Astrocyte (in vitro differentiated cells and primary cell): ENCODE results near the gene LHX2. TPM values are rescaled to one million over a fixed set of nuclear protein-coding genes. Genes with fewer than 3 reads are reported as not detected.

Experiments used
- DNase-seq: peaks from one replicate; pipeline ENCODE4 v3.0.0-alpha.2; 2010; ENCODE audit warnings: low read depth
- FAIRE-seq: peaks from 2 replicates; lab custom pipeline; 2011; peaks lifted over from hg19 to GRCh38; lab: Jason Lieb, UNC
- H2AFZ ChIP-seq: 2 replicates; pipeline ENCODE4 v1.6.0; 2012; ENCODE audit warnings: low read depth, low read length, inconsistent platforms
- H3K27ac ChIP-seq: 2 replicates; pipeline ENCODE4 v1.5.1; 2011; ENCODE audit warnings: low read depth, low read length, inconsistent platforms
- H3K27me3 ChIP-seq: 2 replicates; pipeline ENCODE4 v1.6.0; 2011; ENCODE audit warnings: low read length, inconsistent platforms; ENCODE audit not compliant: insufficient read depth
- H3K36me3 ChIP-seq: 2 replicates; pipeline ENCODE4 v1.5.1; 2011; ENCODE audit warnings: low read length, inconsistent platforms; ENCODE audit not compliant: insufficient read depth
- H3K4me1 ChIP-seq: 2 replicates; pipeline ENCODE4 v1.5.1; 2011; ENCODE audit warnings: low read length, inconsistent platforms; ENCODE audit not compliant: insufficient read depth
- H3K4me2 ChIP-seq: 2 replicates; pipeline ENCODE4 v1.6.0; 2012; ENCODE audit warnings: low read length, inconsistent platforms
- H3K4me3 ChIP-seq: 2 replicates; pipeline ENCODE4 v1.5.1; 2011; ENCODE audit warnings: low read depth, mild to moderate bottlenecking, low read length, inconsistent platforms; ENCODE audit not compliant: insufficient read depth
- H3K79me2 ChIP-seq: 2 replicates; pipeline ENCODE4 v1.6.0; 2012; ENCODE audit warnings: mild to moderate bottlenecking, low read length, inconsistent platforms; ENCODE audit not compliant: insufficient read depth
- H3K9ac ChIP-seq: 2 replicates; pipeline ENCODE4 v1.6.0; 2012; ENCODE audit warnings: mild to moderate bottlenecking, low read length, inconsistent platforms
- H3K9me3 ChIP-seq: 2 replicates; pipeline ENCODE4 v1.5.1; 2012; ENCODE audit warnings: low read depth, mild to moderate bottlenecking, low read length, inconsistent platforms; ENCODE audit not compliant: insufficient read depth
- H4K20me1 ChIP-seq: 2 replicates; pipeline ENCODE4 v1.6.0; 2012; ENCODE audit warnings: low read length, inconsistent platforms; ENCODE audit not compliant: insufficient read depth
- H3K27ac Mint-ChIP-seq: one replicate; pipeline ENCODE4 v1.8.0; 2021; ENCODE audit warnings: mild to moderate bottlenecking, mixed read lengths; ENCODE audit not compliant: unreplicated experiment
- H3K27me3 Mint-ChIP-seq: one replicate; pipeline ENCODE4 v1.8.0; 2021; ENCODE audit warnings: low read depth, mixed read lengths; ENCODE audit not compliant: unreplicated experiment
- H3K36me3 Mint-ChIP-seq: one replicate; pipeline ENCODE4 v1.8.0; 2021; ENCODE audit warnings: low read depth, mixed read lengths; ENCODE audit not compliant: unreplicated experiment
- H3K4me1 Mint-ChIP-seq: one replicate; pipeline ENCODE4 v1.8.0; 2021; ENCODE audit warnings: low read depth, mixed read lengths; ENCODE audit not compliant: unreplicated experiment
- H3K4me3 Mint-ChIP-seq: one replicate; pipeline ENCODE4 v1.8.0; 2021; ENCODE audit warnings: mild to moderate bottlenecking, moderate library complexity, mixed read lengths; ENCODE audit not compliant: unreplicated experiment
- H3K9me3 Mint-ChIP-seq: one replicate; pipeline ENCODE4 v1.8.0; 2021; ENCODE audit warnings: mild to moderate bottlenecking, mixed read lengths; ENCODE audit not compliant: unreplicated experiment
- EZH2 ChIP-seq: IDR thresholded peaks from 2 replicates; pipeline ENCODE4 v1.6.1; 2012; ENCODE audit warnings: mild to moderate bottlenecking, low read length, inconsistent platforms; ENCODE audit not compliant: insufficient read depth
- total RNA-seq: library from RNA; stranded (reverse); gene quantifications from 2 replicates; pipeline ENCODE4 v1.2.1, GENCODE V29; 2021
- TF ChIP-seq, protein P1 (sequence below): IDR thresholded peaks from 2 replicates; pipeline ENCODE4 v1.5.1; 2011; ENCODE audit warnings: low read depth, mild to moderate bottlenecking, inconsistent platforms, low read length, moderate library complexity; ENCODE audit not compliant: insufficient read depth

Gene LHX2
- total RNA-seq, 1 donor from 2014 or later = 0.14 TPM

DNA sequence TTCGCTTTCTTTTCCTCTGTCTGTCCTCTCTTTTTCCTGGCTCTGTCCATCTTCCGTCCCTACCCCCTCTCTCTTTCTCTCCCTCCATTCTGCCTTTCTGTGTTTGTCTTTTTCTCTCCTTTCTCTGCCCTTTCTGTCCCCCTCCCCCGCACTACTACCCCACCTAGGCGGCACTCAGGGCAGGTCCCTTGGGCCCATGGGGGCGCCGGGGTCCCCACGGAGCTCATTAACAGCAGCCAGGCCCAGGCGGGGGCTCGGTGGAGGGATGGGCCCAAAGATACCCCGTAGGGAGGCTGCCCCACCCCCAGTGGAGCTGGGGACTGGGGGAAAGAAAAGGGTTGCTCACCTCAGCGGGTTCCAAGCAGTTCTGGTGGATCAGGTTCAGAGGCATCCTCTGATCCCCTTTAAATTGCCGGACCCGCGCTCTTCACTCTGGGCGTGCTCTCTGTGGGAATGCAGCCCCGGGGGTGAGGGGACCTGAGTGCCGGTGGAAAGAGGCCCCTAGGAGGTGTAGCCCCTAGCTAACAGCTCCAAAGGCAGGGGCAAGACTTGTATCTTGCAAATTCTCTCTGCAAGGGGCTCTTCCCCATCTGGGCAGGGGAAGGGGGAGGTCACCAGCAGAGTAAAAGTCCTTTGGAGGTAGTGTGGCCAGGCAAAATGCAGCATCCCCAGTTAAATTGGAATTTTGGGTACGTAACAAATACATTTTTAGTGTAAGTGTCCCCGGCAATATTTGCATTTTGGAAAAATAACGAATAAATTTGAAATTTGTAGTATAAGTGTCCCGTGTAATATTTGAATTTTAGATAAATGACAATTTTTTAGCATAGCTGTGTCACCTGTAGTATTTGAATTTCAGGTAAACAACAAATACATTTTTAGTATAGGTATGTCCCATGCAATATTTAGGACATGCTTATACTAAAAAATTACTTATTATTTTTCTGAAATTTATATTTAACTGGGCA is 7.4 kb downstream of the LHX2 start:
- peaks cover 37% of the 10 kb centered on the region for H3K79me2 ChIP-seq
- peaks cover 25% of the 10 kb centered on the region for H4K20me1 ChIP-seq
- TF ChIP-seq EZH2 = peak; percentile 59
- TF ChIP-seq, protein P1, sequence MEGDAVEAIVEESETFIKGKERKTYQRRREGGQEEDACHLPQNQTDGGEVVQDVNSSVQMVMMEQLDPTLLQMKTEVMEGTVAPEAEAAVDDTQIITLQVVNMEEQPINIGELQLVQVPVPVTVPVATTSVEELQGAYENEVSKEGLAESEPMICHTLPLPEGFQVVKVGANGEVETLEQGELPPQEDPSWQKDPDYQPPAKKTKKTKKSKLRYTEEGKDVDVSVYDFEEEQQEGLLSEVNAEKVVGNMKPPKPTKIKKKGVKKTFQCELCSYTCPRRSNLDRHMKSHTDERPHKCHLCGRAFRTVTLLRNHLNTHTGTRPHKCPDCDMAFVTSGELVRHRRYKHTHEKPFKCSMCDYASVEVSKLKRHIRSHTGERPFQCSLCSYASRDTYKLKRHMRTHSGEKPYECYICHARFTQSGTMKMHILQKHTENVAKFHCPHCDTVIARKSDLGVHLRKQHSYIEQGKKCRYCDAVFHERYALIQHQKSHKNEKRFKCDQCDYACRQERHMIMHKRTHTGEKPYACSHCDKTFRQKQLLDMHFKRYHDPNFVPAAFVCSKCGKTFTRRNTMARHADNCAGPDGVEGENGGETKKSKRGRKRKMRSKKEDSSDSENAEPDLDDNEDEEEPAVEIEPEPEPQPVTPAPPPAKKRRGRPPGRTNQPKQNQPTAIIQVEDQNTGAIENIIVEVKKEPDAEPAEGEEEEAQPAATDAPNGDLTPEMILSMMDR = no peak
- FAIRE-seq (no peak), DNase-seq (no peak)
- peak overlapping the region; percentile 81 for H3K4me2 ChIP-seq
- peak overlapping the region; percentile 13 for H3K27ac ChIP-seq
- no peak overlapping the region for H3K4me3 ChIP-seq
- peak overlapping the region; percentile 74 for H3K9ac ChIP-seq
- no peak overlapping the region for H3K27ac Mint-ChIP-seq
- H3K36me3 Mint-ChIP-seq = peaks cover 4% of the 10 kb centered on the region
- peaks cover 92% of the 10 kb centered on the region for H3K27me3 ChIP-seq
- peak overlapping the region; percentile 54 for H3K4me3 Mint-ChIP-seq
- H3K4me1 ChIP-seq = peaks cover 12% of the 10 kb centered on the region
- H3K4me1 Mint-ChIP-seq = peaks cover 3% of the 10 kb centered on the region
- peaks cover 14% of the 10 kb centered on the region for H3K9me3 Mint-ChIP-seq
- peak overlapping the region; percentile 39 for H2AFZ ChIP-seq
- peaks cover 78% of the 10 kb centered on the region for H3K27me3 Mint-ChIP-seq
- no peaks in the 10 kb centered on the region for H3K36me3 ChIP-seq
- H3K9me3 ChIP-seq = no peaks in the 10 kb centered on the region

DNA sequence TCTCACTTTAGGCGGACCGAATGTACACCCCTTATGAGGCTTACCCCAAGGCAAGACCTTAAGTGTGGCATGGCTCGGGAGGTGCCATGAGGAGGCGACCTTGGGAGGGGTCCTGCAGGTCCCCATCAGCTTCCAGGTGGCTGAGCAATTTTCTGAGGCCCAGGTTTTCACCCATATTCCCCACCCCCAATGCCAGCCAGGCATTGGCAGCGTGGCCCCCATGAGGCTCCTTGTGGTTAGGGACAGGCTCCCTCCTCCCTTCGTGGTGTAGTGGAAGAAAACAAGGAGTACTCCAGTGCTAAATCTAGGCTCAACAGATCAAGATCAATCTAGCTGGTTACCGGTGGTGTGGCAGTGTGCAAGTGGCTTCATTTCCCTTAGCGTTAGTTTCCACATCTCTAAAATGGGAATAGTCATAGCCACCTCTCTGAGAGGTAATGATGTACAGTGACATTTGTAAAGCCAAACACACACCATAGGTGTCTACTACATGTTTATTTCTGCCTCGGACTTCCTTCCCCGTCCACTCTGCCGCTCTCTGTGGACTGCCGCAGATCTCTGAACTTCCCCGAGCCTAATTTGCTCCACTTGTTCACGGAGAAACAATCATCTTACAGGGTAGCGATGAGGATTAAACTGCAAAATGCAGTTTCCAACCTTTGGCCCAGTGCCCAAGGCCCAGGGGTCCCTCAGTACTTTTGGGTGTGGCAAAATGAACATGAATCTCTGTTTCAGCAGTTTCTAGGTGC is 8.4 kb downstream of the LHX2 start:
- Histone ChIP-seq H3K27ac (no peak overlapping the region), H4K20me1 (peaks cover 18% of the 10 kb centered on the region), H3K9ac (no peak overlapping the region), H3K4me2 (no peak overlapping the region), H3K27me3 (peaks cover 92% of the 10 kb centered on the region), H3K4me1 (peaks cover 12% of the 10 kb centered on the region), H3K36me3 (no peaks in the 10 kb centered on the region), H2AFZ (no peak overlapping the region), H3K9me3 (no peaks in the 10 kb centered on the region), H3K79me2 (peaks cover 28% of the 10 kb centered on the region), H3K4me3 (no peak overlapping the region)
- Mint-ChIP-seq H3K27me3 (peaks cover 79% of the 10 kb centered on the region), H3K36me3 (peaks cover 4% of the 10 kb centered on the region), H3K4me1 (peaks cover 3% of the 10 kb centered on the region), H3K27ac (no peak overlapping the region), H3K9me3 (peaks cover 14% of the 10 kb centered on the region), H3K4me3 (no peak overlapping the region)
- DNase-seq = no peak
- no peak for FAIRE-seq
- no peak for TF ChIP-seq EZH2
- TF ChIP-seq, protein P1 = no peak
